Body of pancreas (tissue), 4 donors: ENCODE measurements around the gene DGKD. TPM values are rescaled to one million over a fixed set of nuclear protein-coding genes. Genes with fewer than 3 reads are reported as not detected.
A peak's percentile ranks its signal among the peaks of the same experiment; 100 is the strongest.

Experiments
- ATAC-seq: fragments of 150-250 bp; one replicate; pipeline ENCODE4 v1.9.1; 2016
- DNase-seq, 4 donors: peaks; one replicate each; pipeline ENCODE4 v3.0.0-alpha.2; 2019
- H3K27ac ChIP-seq, 4 donors: fragments of 200-600 bp; sonication (generic); 1 replicate in 3 of 4; 2 replicates in 1 of 4; pipeline versions ENCODE4 v1.5.1 to v1.6.1; 2016 to 2019; ENCODE audit warnings: mild to moderate bottlenecking in 1 of 4, mixed read lengths in 1 of 4, moderate library complexity in 1 of 4
- H3K27me3 ChIP-seq, 2 donors: fragments of 200-600 bp; sonication (generic); one replicate each; pipeline ENCODE4 v1.6.0; 2016; ENCODE audit warnings: mild to moderate bottlenecking in 1 of 2
- H3K36me3 ChIP-seq, 2 donors: fragments of 200-600 bp; sonication (generic); replicated peaks in 1 of 2; 2 replicates each; pipeline ENCODE4 v1.5.1; 2016; ENCODE audit warnings: low read depth in 2 of 2; ENCODE audit not compliant: insufficient read depth in 1 of 2
- H3K4me1 ChIP-seq: fragments of 200-600 bp; sonication (generic); one replicate; pipeline ENCODE4 v1.6.0; 2016
- H3K4me3 ChIP-seq, 2 donors: fragments of 200-600 bp; sonication (generic); 1 replicate in 1 of 2; 2 replicates in 1 of 2; pipeline ENCODE4 v1.5.1; 2016 to 2019
- H3K9me3 ChIP-seq, 3 donors: fragments of 200-600 bp; sonication (generic); 1 replicate in 2 of 3; 2 replicates in 1 of 3; pipeline ENCODE4 v1.5.1; 2016
- CTCF ChIP-seq, 7 experiments: fragments of 450-650 bp in 4 of 7; fragments of 200-600 bp in 3 of 7; sonication (generic) in 3 of 7; IDR thresholded peaks; one replicate each; pipeline ENCODE4 v1.5.1; 2016 to 2019; ENCODE audit warnings: antibody characterized with exemption in 7 of 7
- POLR2A ChIP-seq, 3 donors: fragments of 450-650 bp; IDR thresholded peaks; one replicate each; pipeline ENCODE4 v1.6.1; 2016; ENCODE audit warnings: antibody characterized with exemption in 3 of 3, mild to moderate bottlenecking in 2 of 3
- WGBS, 2 donors: methylation state at CpG; one replicate each; pipeline ENCODE4 v1.1.5; 2017; 5-methylcytosine and 5-hydroxymethylcytosine counted together
- intact Hi-C: fragments of 100-400 bp; cut with DNase I; formaldehyde crosslinking; loops from one replicate; pipeline ENCODE4 v1.15.1; 2023
- total RNA-seq, 2 donors: library from RNA; depleted of rRNA; stranded (reverse); fragments of >200 nt; gene quantifications; one replicate each; pipeline ENCODE4 v1.1.0, GENCODE V29; 2016

Gene DGKD
- total RNA-seq, 2 donors from 2014 or later: 9.1 to 30.3 TPM

DNA sequence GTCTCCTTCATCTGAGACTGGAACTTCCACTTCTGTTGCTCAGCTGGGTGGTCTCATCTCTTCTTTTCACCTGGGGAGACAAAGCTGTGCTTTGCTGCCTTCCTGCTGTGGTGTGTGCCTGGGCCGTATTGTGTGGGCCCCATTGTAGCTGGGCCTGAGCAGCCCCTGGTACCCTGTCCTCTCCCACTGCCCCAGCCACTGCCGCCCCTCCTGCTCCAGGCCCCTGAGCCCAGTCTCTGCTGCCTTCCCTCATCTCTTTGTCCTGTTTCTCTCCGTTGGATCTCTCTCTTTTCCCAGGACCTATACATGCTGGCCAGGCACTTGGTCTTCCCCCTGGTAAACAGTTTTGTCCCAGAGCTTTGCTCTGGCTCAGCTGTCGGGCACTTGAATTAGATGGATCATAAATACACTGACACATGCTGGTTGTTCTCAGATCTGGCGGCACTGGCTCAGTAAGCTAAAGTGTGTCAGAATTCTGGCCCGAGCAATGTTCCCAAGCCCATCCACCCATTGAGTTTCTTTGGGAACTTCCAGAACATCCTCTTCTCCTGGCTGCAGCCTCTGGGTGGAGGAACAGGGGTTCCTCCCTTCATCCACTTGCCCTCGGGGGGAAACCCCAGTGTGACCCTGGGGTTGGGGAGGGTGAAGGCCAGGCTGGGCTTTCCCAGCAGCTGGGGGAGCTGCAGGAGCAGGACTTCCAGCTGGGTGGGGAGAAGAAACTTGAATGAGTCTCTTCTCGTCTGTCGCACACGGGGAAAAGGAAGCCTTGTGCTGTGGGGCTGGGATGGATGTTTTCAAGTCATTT lies 99.0 kb downstream of the DGKD start:
- H3K4me3 ChIP-seq: no peak overlapping the region
- peaks cover 0 to 16% of the 10 kb centered on the region in 2 donors for H3K36me3 ChIP-seq
- no peaks in the 10 kb centered on the region for H3K27me3 ChIP-seq
- H3K27ac ChIP-seq: no peak overlapping the region
- no peaks in the 10 kb centered on the region for H3K4me1 ChIP-seq
- intact Hi-C loops: no loop called here
- DNase-seq (no peak), ATAC-seq (no peak)
- no peaks in the 10 kb centered on the region for H3K9me3 ChIP-seq
- TF ChIP-seq CTCF (IDR thresholded peaks at IDR 0.05) (no peak), POLR2A (IDR thresholded peaks at IDR 0.05) (no peak)
- 88 to 92% methylated on average over 8 to 10 of the region's 10 CpGs for WGBS, 2 donors

DNA sequence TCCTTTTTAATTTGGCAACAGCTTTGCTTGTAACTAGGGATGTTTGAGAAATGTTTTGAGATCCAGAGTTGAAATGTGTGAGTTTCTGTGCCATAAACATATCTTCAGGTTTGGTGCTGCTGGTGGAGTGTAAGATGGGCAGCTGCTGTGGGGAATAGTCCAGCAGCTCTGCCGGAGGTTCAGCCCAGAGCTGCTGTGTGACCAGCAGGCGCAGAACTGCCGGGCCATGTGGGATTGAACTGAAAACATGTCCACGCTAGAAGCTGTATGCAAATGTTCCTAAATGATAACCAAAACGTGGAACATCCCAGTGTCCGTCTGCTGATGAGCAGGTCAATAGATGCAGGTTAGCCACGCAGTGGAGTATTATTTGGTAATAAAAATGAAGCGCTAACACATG lies 99.6 kb downstream of the DGKD start:
- intact Hi-C loops: no loop called here
- ATAC-seq (no peak), DNase-seq (no peak)
- Histone ChIP-seq H3K36me3 (peaks cover 0 to 16% of the 10 kb centered on the region in 2 donors), H3K9me3 (no peaks in the 10 kb centered on the region), H3K4me3 (no peak overlapping the region), H3K27me3 (no peaks in the 10 kb centered on the region), H3K4me1 (no peaks in the 10 kb centered on the region), H3K27ac (no peak overlapping the region)
- TF ChIP-seq POLR2A (IDR thresholded peaks at IDR 0.05) (no peak), CTCF (IDR thresholded peaks at IDR 0.05) (no peak)
- WGBS, 2 donors: 92 to 95% methylated on average over 8 of the region's 8 CpGs

DNA sequence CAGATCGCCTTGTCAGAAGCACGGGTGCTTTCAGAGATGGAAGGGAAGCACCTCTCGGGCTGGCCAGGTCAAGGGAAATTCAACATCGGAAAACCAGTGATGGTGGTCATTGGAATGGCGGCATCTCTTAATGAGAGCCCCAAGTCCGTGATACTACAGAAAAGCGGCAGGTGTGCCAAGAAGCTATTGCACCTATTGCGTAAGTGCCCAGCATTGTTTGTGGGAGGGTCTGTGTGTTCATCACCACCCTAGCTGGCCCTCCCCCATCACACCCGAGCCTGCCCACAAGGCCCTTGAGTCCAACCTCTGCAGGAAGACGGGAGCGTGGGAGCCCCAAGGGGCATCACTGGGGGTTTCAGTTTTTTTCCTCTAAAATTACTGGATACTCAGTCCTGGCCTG lies 100.7 kb downstream of the DGKD start:
- TF ChIP-seq CTCF (IDR thresholded peaks at IDR 0.05): no peak
- no peak for TF ChIP-seq POLR2A (IDR thresholded peaks at IDR 0.05)
- Histone ChIP-seq H3K27me3 (no peaks in the 10 kb centered on the region), H3K36me3 (peaks cover 0 to 16% of the 10 kb centered on the region in 2 donors), H3K9me3 (no peaks in the 10 kb centered on the region), H3K4me3 (no peak overlapping the region), H3K4me1 (no peaks in the 10 kb centered on the region), H3K27ac (no peak overlapping the region)
- DNase-seq (peak in 1 of 4 donors; percentile 2), ATAC-seq (no peak)
- 86 to 96% methylated on average over 11 of the region's 11 CpGs for WGBS, 2 donors
- intact Hi-C loops: no loop called here

DNA sequence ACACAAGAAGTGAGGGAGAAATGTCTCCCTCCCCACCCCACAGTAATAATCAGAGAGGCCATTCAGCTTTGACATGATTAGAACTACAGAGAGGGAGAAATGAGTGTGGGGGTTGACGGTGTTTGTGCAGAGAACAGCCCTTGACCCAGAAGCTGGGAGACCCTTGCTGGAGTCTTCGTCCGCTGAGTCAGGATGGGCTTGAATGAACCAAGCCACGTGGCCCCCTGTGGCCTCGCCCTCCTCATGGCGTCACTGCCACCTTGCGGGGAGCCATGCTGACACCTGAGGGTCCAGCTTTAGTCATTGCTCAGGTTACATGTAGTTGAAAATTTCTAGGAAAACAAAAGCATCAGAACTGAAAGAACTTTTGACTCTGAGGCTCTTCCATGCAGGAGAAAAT lies 101.2 kb downstream of the DGKD start:
- DNase-seq: no peak
- peaks cover 0 to 16% of the 10 kb centered on the region in 2 donors for H3K36me3 ChIP-seq
- intact Hi-C loops: no loop called here

More for the DNA sequence above, 101.2 kb downstream of the DGKD start:
- Histone ChIP-seq H3K4me1 (no peaks in the 10 kb centered on the region), H3K9me3 (no peaks in the 10 kb centered on the region), H3K27ac (no peak overlapping the region), H3K27me3 (no peaks in the 10 kb centered on the region), H3K4me3 (no peak overlapping the region)
- 80 to 95% methylated on average over 2 to 7 of the region's 7 CpGs for WGBS, 2 donors
- TF ChIP-seq CTCF (IDR thresholded peaks at IDR 0.05) (no peak), POLR2A (IDR thresholded peaks at IDR 0.05) (no peak)
- no peak for ATAC-seq
